Stomach (tissue), 4 donors: ENCODE measurements around the gene SULT1C4.

Experiments used
- CTCF ChIP-seq, 7 experiments: fragments of 450-650 bp in 4 of 7; fragments of 200-600 bp in 3 of 7; sonication (generic) in 3 of 7; IDR thresholded peaks; one replicate each; pipeline ENCODE4 v1.5.1; 2016 to 2019; ENCODE audit warnings: antibody characterized with exemption in 7 of 7, control low read depth in 2 of 7, mild to moderate bottlenecking in 1 of 7
- POLR2A ChIP-seq, 4 donors: fragments of 450-650 bp; IDR thresholded peaks; one replicate each; pipeline ENCODE4 v1.6.1; 2016; ENCODE audit warnings: antibody characterized with exemption in 4 of 4, control low read depth in 2 of 4, mild to moderate bottlenecking in 1 of 4, moderate library complexity in 1 of 4
- POLR2AphosphoS5 ChIP-seq, 3 donors: sonication (generic); formaldehyde crosslinking; IDR thresholded peaks; one replicate each; pipeline ENCODE4 v1.6.1; 2016; ENCODE audit warnings: antibody characterized with exemption in 3 of 3

DNA sequence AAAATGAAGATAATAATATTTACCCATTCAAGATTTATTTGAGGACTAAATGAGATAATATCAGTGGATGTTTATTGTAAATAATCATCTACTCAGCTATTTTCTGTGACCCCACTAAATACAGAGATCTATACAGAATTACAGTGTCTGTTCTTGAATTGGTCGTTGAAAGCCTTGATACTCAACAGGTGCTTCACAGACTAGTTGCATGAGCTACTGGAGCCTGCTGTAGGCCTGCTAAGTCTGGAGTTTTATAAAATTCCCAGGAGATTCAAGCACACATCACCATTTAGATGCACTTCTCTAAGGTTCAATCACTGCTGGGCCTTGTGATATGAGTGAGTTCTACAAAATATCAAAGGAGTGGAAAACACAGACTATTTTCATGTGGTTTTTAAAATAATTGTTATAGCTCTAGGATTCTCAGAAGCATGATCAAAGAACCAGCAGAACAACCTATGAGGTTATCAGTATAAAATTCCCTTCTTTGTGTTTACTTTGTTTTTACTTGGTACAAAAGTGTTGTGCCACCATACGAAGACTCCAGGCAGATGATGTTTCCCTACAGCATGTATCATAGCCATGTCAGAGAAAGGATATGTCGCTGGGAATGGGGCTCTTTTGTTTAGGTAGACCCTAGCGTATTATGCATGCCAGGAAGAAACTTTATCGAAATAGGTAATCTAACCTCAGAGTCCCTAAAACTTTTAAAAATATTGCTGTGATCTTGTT lies 7.1 kb downstream of the SULT1C4 start:
- TF ChIP-seq CTCF (IDR thresholded peaks at IDR 0.05) (no peak), POLR2A (IDR thresholded peaks at IDR 0.05) (no peak), POLR2AphosphoS5 (IDR thresholded peaks at IDR 0.05) (no peak)
